Skeletal muscle tissue (tissue), 4 donors: ENCODE measurements around the gene TNFRSF6B. TPM values are rescaled to one million over a fixed set of nuclear protein-coding genes. Genes with fewer than 3 reads are reported as not detected.
"Not testable (repeated sequence)": the region's sequence is repeated elsewhere in the genome, so short reads cannot be mapped to it uniquely, and the experiment has no call there.

Experiments used
- H3K27ac ChIP-seq: one replicate; pipeline ENCODE4 v1.7.0; 2013; ENCODE audit warnings: mild to moderate bottlenecking, low read depth, low read length, inconsistent platforms
- H3K27me3 ChIP-seq, 3 donors: one replicate each; pipeline ENCODE4 v1.7.0; 2013; ENCODE audit warnings: low read length in 3 of 3; ENCODE audit not compliant: control insufficient read depth in 3 of 3, insufficient read depth in 3 of 3
- H3K36me3 ChIP-seq, 3 donors: one replicate each; pipeline ENCODE4 v1.7.0; 2013; ENCODE audit warnings: low read length in 3 of 3; ENCODE audit not compliant: control insufficient read depth in 3 of 3, insufficient read depth in 3 of 3
- H3K4me1 ChIP-seq, 3 donors: one replicate each; pipeline ENCODE4 v1.7.0; 2013; ENCODE audit warnings: low read length in 3 of 3, mild to moderate bottlenecking in 3 of 3; ENCODE audit not compliant: control insufficient read depth in 3 of 3, insufficient read depth in 3 of 3
- H3K4me3 ChIP-seq, 3 donors: one replicate each; pipeline ENCODE4 v1.7.0; 2013; ENCODE audit warnings: low read length in 3 of 3
- H3K9ac ChIP-seq, 3 donors: one replicate each; pipeline ENCODE4 v1.7.0; 2013; ENCODE audit warnings: low read length in 3 of 3, mild to moderate bottlenecking in 3 of 3, moderate library complexity in 2 of 3, low read depth in 1 of 3
- H3K9me3 ChIP-seq, 3 donors: one replicate each; pipeline ENCODE4 v1.7.0; 2013; ENCODE audit warnings: low read length in 3 of 3; ENCODE audit not compliant: control insufficient read depth in 3 of 3
- total RNA-seq: library from RNA; depleted of rRNA; stranded (reverse); fragments of >200 nt; gene quantifications from one replicate; pipeline ENCODE4 v1.2.3, GENCODE V29; 2014
- donor health status: Osteomylitis.

TNFRSF6B gene
- total RNA-seq, 1 donor from 2014 or later = not detected

DNA sequence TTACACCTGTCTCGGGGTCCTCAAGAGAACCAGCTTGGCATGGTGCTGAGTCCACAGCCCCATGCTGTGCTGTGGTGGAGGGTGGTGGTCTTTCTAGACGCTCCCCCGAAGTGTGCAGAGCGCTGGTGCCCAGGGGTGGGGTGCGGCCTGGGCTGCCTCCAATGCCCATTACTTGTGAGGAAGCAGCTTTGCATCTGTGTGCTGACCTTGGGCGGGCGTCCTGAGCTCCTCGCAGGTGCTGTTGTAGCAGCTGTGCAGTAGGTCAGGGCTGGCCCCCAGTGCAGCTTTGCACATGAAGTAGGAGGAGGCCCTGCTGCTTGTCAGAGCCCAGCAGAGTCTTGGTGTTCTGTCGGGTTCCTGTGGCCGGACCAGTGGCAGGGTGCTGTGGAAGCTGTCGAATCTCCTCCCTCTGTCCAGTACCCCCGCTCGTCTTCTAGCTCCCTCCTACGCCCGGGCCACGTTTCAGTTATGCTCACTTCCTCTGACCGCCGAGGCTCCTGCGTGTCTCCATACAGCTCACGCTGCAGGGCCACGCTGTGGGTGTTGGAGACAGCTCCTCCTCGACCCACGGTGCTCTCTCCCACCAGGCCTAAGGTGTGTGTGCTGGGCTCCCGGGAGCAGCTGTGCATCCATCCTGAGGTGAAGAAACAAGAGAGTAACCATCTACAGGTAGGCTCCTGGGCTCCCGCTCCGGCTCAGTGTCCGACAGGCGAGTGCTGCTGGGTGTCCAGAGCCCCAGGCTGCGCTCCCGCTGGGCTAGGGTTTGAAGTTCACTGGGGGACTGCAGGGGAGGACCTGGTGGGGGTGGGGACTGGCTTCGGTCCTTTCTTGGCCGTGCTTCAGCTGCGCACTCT, 34.3 kb upstream of the TNFRSF6B start:
- peaks cover 31 to 48% (median 39%) of the 10 kb centered on the region in 3 donors for H3K36me3 ChIP-seq
- peaks cover 16 to 22% (median 21%) of the 10 kb centered on the region in 3 donors for H3K4me1 ChIP-seq
- no peak overlapping the region for H3K27ac ChIP-seq
- H3K27me3 ChIP-seq = no peaks in the 10 kb centered on the region
- H3K4me3 ChIP-seq = no peak overlapping the region
- no peak overlapping the region for H3K9ac ChIP-seq
- H3K9me3 ChIP-seq = no peaks in the 10 kb centered on the region

GRCh38 chr20:63662813-63663189, 33.7 kb upstream of the TNFRSF6B start:
- Histone ChIP-seq H3K27ac (no peak overlapping the region), H3K4me1 (peaks cover 10 to 16% (median 14%) of the 10 kb centered on the region in 3 donors), H3K9ac (no peak overlapping the region), H3K9me3 (no peaks in the 10 kb centered on the region), H3K36me3 (peaks cover 36 to 54% (median 46%) of the 10 kb centered on the region in 3 donors), H3K27me3 (no peaks in the 10 kb centered on the region), H3K4me3 (no peak overlapping the region)

DNA sequence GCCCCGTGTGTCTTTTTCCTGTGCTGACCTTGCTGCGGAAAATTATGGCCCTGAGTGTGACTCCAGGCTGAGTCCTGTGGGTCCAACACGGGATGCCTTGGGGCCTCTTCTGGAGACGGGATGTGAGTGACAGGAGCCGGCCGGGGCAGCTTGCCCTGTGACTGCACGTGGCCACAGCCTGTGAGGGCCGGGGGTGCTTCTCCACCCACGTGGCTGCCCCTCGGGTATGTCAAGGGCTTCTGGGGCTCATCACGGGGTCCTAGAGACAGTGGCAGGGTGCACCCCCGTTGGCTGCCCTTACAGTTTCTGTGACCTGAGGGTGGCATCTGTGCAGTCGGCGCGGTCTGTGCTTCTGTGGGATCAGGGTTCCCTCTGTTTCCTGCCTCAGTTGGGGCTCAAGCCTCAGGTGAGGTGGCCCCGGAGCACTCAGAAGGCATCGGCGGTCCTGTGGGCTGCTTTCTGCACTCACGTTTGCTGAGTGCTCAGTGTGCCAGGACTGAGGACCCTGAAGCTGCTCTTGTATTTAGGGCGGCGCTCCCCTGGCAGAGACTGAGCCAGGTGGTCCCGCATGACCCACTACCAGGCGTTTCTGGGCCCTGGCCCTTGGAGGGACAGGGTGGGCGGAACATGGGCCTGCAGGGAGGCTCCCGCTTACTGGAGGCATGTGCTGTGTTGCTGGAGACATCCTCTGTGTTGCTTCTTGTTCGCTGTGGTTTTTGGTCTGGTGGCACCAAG, 33.0 kb upstream of the TNFRSF6B start:
- Histone ChIP-seq H3K36me3 (peaks cover 37 to 61% (median 49%) of the 10 kb centered on the region in 3 donors), H3K27ac (no peak overlapping the region), H3K4me1 (peaks cover 8 to 13% (median 10%) of the 10 kb centered on the region in 3 donors), H3K9ac (no peak overlapping the region), H3K4me3 (no peak overlapping the region), H3K9me3 (no peaks in the 10 kb centered on the region), H3K27me3 (no peaks in the 10 kb centered on the region)

DNA sequence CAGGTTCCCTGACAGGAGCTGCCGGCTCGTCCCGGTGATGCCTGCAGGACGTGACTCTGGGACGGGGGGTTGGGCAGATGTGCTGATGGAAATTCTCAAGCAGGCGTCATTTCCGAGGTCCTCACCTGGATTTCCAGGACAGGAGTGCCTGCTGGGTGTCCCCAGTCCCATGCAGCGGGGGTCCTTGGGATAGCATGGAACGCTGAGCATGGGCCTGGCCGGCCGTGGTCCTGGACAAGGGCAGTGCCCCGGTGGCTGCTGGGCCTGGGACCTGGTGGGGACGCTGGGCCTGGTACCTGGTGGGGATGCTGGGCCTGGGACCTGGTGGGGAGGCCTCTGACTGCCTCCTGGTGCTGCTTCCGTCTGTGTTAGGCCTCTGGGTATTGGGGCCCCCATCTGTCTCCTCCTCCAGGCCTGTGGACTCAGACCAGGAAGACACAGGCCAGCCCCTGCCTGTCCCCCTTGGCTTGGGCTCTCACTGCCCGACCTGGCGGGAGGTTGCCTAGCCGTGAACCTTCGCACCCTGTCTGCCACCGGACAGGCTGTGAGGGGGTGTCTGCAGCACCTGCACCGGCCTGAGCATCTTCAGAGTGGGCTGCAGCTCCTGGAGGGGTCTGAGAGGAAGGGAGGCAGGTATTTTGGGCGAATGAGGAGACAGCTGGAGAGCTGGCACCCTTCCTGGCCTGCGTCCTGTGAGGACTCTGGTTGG, 32.2 kb upstream of the TNFRSF6B start:
- no peaks in the 10 kb centered on the region for H3K9me3 ChIP-seq
- peaks cover 2 to 6% (median 2%) of the 10 kb centered on the region in 3 donors for H3K4me1 ChIP-seq
- H3K27me3 ChIP-seq = no peaks in the 10 kb centered on the region
- no peak overlapping the region for H3K27ac ChIP-seq
- H3K9ac ChIP-seq = no peak overlapping the region
- no peak overlapping the region for H3K4me3 ChIP-seq
- H3K36me3 ChIP-seq = peaks cover 40 to 61% (median 52%) of the 10 kb centered on the region in 3 donors

DNA sequence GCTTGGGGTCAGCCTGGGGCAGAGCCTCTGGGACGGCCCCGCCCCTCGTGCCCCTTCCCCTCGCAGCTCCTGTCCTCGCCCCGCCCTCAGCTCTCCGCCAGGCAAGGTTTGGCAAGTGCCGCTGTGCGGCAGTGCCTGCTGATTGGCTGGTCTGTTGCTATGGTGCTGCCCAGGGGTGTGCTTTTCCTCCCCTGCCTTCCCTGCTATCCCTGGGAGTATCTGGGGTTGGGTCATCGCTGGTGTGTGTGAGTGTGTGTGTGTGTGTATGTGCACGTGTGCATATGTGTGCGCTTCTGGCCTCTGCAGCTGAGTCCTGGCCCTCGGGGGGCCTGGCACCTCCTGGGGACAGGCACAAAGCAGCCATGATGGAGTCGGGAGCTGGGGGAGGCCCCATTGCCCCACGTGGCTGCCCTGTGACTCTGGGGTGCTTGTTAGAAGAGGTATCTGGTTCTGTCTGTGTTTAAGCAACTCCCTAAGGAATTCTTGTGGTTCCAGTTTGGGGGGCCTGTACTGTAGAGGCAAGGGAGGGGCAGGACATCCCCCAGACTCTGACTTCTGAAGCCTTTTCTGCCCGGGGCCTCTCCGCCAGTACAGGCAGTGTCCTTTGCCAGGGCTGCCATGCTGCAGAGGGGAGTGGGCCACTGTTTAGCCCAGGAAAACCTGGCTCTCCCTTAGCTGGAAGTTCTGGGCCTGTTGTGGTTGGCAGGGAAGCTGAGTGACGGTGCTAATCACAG, 31.4 kb upstream of the TNFRSF6B start:
- H3K4me1 ChIP-seq = no peaks in the 10 kb centered on the region
- no peak overlapping the region for H3K9ac ChIP-seq
- H3K36me3 ChIP-seq = peaks cover 40 to 59% (median 52%) of the 10 kb centered on the region in 3 donors
- H3K4me3 ChIP-seq = no peak overlapping the region
- H3K27ac ChIP-seq = no peak overlapping the region
- H3K9me3 ChIP-seq = no peaks in the 10 kb centered on the region
- H3K27me3 ChIP-seq = no peaks in the 10 kb centered on the region

- Histone ChIP-seq H3K4me3 (no peak overlapping the region), H3K9ac (no peak overlapping the region), H3K27ac (no peak overlapping the region), H3K36me3 (peaks cover 40 to 52% (median 49%) of the 10 kb centered on the region in 3 donors), H3K27me3 (no peaks in the 10 kb centered on the region), H3K9me3 (no peaks in the 10 kb centered on the region), H3K4me1 (no peaks in the 10 kb centered on the region)
Measured at GRCh38 chr20:63665708-63666107, 30.7 kb upstream of the TNFRSF6B start.

DNA sequence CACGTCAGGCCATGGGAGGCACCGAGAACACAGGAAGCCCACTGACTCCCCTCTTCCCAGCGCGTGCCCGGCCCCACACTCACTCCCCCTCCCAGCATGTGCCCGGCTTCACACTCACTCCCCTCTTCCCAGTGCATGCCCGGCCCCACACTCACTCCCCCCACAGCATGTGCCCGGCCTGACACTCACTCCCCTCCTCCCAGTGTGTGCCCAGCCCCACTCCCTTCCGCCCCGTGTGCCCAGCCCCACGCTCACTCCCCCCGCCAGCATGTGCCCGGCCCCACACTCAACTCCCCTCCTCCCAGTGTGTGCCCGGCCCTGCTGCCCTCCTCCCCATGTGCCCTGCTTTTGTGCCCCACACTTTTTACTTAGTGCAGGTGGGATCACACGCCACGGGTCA, 28.6 kb upstream of the TNFRSF6B start:
- H3K9me3 ChIP-seq = no peaks in the 10 kb centered on the region
- H3K4me3 ChIP-seq = no peak overlapping the region
- no peaks in the 10 kb centered on the region for H3K4me1 ChIP-seq
- peaks cover 34 to 40% (median 35%) of the 10 kb centered on the region in 3 donors for H3K36me3 ChIP-seq
- H3K9ac ChIP-seq = no peak overlapping the region
- no peak overlapping the region for H3K27ac ChIP-seq
- H3K27me3 ChIP-seq = no peaks in the 10 kb centered on the region

- H3K27ac ChIP-seq = no peak overlapping the region
- H3K9me3 ChIP-seq = no peaks in the 10 kb centered on the region
- H3K9ac ChIP-seq = no peak overlapping the region
- H3K4me3 ChIP-seq = no peak overlapping the region
- no peaks in the 10 kb centered on the region for H3K27me3 ChIP-seq
- peaks cover 29 to 35% (median 30%) of the 10 kb centered on the region in 3 donors for H3K36me3 ChIP-seq
- H3K4me1 ChIP-seq = no peaks in the 10 kb centered on the region
Measured at GRCh38 chr20:63668351-63668750, 28.1 kb upstream of the TNFRSF6B start.

GRCh38 chr20:63671695-63672094, 24.8 kb upstream of the TNFRSF6B start:
- H3K4me1 ChIP-seq, H3K9me3 ChIP-seq, H3K27ac ChIP-seq, H3K27me3 ChIP-seq, H3K4me3 ChIP-seq, H3K9ac ChIP-seq: not testable (repeated sequence)
- H3K36me3 ChIP-seq = peaks cover 30 to 43% (median 36%) of the 10 kb centered on the region in 3 donors
